ENCODE measurements around the gene USF3.

DNA sequence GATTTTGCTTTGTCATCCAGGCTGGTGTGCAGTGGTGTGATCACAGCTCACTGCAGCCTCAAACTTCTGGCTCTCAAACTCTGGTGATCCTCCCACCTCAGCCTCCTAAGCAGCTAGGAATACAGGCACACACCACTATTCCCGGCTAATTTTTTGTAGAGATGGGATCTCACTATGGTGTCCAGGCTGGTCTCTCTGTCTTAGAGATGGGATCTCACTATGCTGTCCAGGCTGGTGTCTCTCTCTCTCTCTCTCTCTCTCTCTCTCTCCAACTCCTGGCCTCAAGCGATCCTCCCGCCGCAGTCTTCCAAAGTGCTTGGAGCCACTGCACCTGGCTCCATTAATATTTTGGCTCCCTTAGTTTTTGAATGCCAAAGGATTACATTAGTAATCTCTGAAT lies 17.7 kb downstream of the USF3 start:
- TF ChIP-seq, protein P1, sequence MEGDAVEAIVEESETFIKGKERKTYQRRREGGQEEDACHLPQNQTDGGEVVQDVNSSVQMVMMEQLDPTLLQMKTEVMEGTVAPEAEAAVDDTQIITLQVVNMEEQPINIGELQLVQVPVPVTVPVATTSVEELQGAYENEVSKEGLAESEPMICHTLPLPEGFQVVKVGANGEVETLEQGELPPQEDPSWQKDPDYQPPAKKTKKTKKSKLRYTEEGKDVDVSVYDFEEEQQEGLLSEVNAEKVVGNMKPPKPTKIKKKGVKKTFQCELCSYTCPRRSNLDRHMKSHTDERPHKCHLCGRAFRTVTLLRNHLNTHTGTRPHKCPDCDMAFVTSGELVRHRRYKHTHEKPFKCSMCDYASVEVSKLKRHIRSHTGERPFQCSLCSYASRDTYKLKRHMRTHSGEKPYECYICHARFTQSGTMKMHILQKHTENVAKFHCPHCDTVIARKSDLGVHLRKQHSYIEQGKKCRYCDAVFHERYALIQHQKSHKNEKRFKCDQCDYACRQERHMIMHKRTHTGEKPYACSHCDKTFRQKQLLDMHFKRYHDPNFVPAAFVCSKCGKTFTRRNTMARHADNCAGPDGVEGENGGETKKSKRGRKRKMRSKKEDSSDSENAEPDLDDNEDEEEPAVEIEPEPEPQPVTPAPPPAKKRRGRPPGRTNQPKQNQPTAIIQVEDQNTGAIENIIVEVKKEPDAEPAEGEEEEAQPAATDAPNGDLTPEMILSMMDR (IDR thresholded peaks at IDR 0.05) = no peak
- TF ChIP-seq POLR2AphosphoS5 (IDR thresholded peaks at IDR 0.05) (no peak), POLR2A (IDR thresholded peaks at IDR 0.05) (no peak), EP300 (IDR thresholded peaks at IDR 0.05) (no peak)

Data from upper lobe of left lung (tissue), 4 donors.